HG02973 (cell line): Measurements from ENCODE around the gene WNT3.
"Not testable (repeated sequence)": the region's sequence is repeated elsewhere in the genome, so short reads cannot be mapped to it uniquely, and the experiment has no call there.

Source experiments
- ATAC-seq: cut with Tn5 transposase; IDR thresholded peaks from one replicate; pipeline ENCODE4 v1.9.1; 2021; ENCODE audit warnings: moderate library complexity; ENCODE audit not compliant: unreplicated experiment

The WNT3 gene

GRCh38 chr17:46818316-46818928 lies at the start of gene WNT3:
TSS of gene WNT3 (minus strand) at chr17:46818692. CDS start at chr17:46818597, 95 bp downstream.
- ATAC-seq: no peak

GRCh38 chr17:46866747-46867146 lies 48.3 kb upstream of the WNT3 start:
- ATAC-seq: no peak

GRCh38 chr17:46866325-46866724 lies 47.8 kb upstream of the WNT3 start:
- ATAC-seq: no peak

GRCh38 chr17:46865100-46865499 lies 46.6 kb upstream of the WNT3 start:
- no peak for ATAC-seq

GRCh38 chr17:46863383-46864121 lies 45.1 kb upstream of the WNT3 start:
- ATAC-seq: no peak

GRCh38 chr17:46862949-46863348 lies 44.5 kb upstream of the WNT3 start:
- no peak for ATAC-seq

- no peak for ATAC-seq
These were observed 41.5 kb upstream of the WNT3 start for GRCh38 chr17:46859996-46860395.

GRCh38 chr17:46857600-46857999 lies 39.1 kb upstream of the WNT3 start:
- ATAC-seq: no peak

GRCh38 chr17:46854948-46855347 lies 36.5 kb upstream of the WNT3 start:
- no peak for ATAC-seq

GRCh38 chr17:46854515-46854914 lies 36.0 kb upstream of the WNT3 start:
- ATAC-seq: no peak

- no peak for ATAC-seq
These were observed 35.5 kb upstream of the WNT3 start for GRCh38 chr17:46853896-46854444.

GRCh38 chr17:46851029-46851741 lies 32.7 kb upstream of the WNT3 start, which contains the start of gene WNT9B:
TSS of gene WNT9B (plus strand) at chr17:46851583. CDS start at chr17:46851639, 56 bp downstream.
- ATAC-seq: no peak

- ATAC-seq: no peak
These were observed 32.2 kb upstream of the WNT3 start for GRCh38 chr17:46850688-46851028.

GRCh38 chr17:46848534-46848933 lies 30.0 kb upstream of the WNT3 start:
- ATAC-seq: no peak

GRCh38 chr17:46847204-46848191 lies 29.0 kb upstream of the WNT3 start:
- ATAC-seq: no peak

- no peak for ATAC-seq
These were observed 24.3 kb upstream of the WNT3 start for GRCh38 chr17:46842835-46843234.

- ATAC-seq: no peak
These were observed 23.3 kb upstream of the WNT3 start for GRCh38 chr17:46841561-46842379.

GRCh38 chr17:46840596-46840995 lies 22.1 kb upstream of the WNT3 start:
- ATAC-seq: not testable (repeated sequence)

GRCh38 chr17:46839211-46839610 lies 20.7 kb upstream of the WNT3 start:
- no peak for ATAC-seq

- ATAC-seq: no peak
These were observed 19.0 kb upstream of the WNT3 start for GRCh38 chr17:46837521-46837920.
